Stimulated activated CD8-positive, alpha-beta memory T cell treated with anti-CD3 and anti-CD28 coated beads, Interleukin-12 subunit alpha, Interleukin-12 subunit beta, amount 100 ng/mL, for 4 hours (primary cell): ENCODE results near the gene PTPRF.
"Not testable (repeated sequence)": the region's sequence is repeated elsewhere in the genome, so short reads cannot be mapped to it uniquely, and the experiment has no call there.

Experiments used
- DNase-seq: peaks from one replicate; pipeline ENCODE4 v3.0.0-alpha.2; 2020; ENCODE audit warnings: low read depth

The PTPRF gene

GRCh38 chr1:43538143-43538487 lies 7.4 kb downstream of the PTPRF start:
- DNase-seq: no peak

- DNase-seq: no peak
Observed at GRCh38 chr1:43538969-43539368, 8.3 kb downstream of the PTPRF start.

GRCh38 chr1:43539726-43540434 lies 9.2 kb downstream of the PTPRF start:
- no peak for DNase-seq

- no peak for DNase-seq
Observed at GRCh38 chr1:43540653-43541071, 10.0 kb downstream of the PTPRF start.

- DNase-seq: no peak
Observed at GRCh38 chr1:43541141-43541540, 10.5 kb downstream of the PTPRF start.

GRCh38 chr1:43541721-43542401 lies 11.2 kb downstream of the PTPRF start:
- no peak for DNase-seq

GRCh38 chr1:43542527-43543458 lies 12.1 kb downstream of the PTPRF start:
- no peak for DNase-seq

GRCh38 chr1:43543567-43543966 lies 12.9 kb downstream of the PTPRF start:
- no peak for DNase-seq

GRCh38 chr1:43545339-43545694 lies 14.6 kb downstream of the PTPRF start:
- no peak for DNase-seq

GRCh38 chr1:43545695-43546387 lies 15.2 kb downstream of the PTPRF start:
- no peak for DNase-seq

- DNase-seq: no peak
Observed at GRCh38 chr1:43546388-43547100, 15.9 kb downstream of the PTPRF start.

- no peak for DNase-seq
Observed at GRCh38 chr1:43547538-43548072, 16.9 kb downstream of the PTPRF start.

- no peak for DNase-seq
Observed at GRCh38 chr1:43548285-43549271, 17.9 kb downstream of the PTPRF start.

GRCh38 chr1:43549394-43549793 lies 18.7 kb downstream of the PTPRF start:
- DNase-seq: not testable (repeated sequence)

GRCh38 chr1:43549921-43550597 lies 19.4 kb downstream of the PTPRF start:
- no peak for DNase-seq

- no peak for DNase-seq
Observed at GRCh38 chr1:43550598-43551246, 20.0 kb downstream of the PTPRF start.

GRCh38 chr1:43551396-43551888 lies 20.8 kb downstream of the PTPRF start:
- no peak for DNase-seq

- no peak for DNase-seq
Observed at GRCh38 chr1:43552059-43552742, 21.5 kb downstream of the PTPRF start.
